Measurements from ENCODE around the gene SOHLH1.

The SOHLH1 gene

GRCh38 chr9:135694414-135694813, 4.9 kb downstream of the SOHLH1 start:
- Histone ChIP-seq H3K27me3 (ENCODE audit: low read depth, low read length) (no peaks in the 10 kb centered on the region), H3K27ac (ENCODE audit: low read length) (no peak overlapping the region), H3K9me3 (ENCODE audit: insufficient read depth, low read length) (no peaks in the 10 kb centered on the region), H3K4me3 (ENCODE audit: low read length) (no peak overlapping the region), H2AFZ (ENCODE audit: low read depth, low read length) (no peak overlapping the region), H3K9ac (ENCODE audit: low read length) (no peak overlapping the region), H3K4me2 (ENCODE audit: low read length) (no peak overlapping the region), H4K20me1 (ENCODE audit: insufficient read depth, low read length) (no peaks in the 10 kb centered on the region), H3K36me3 (replicated peaks; ENCODE audit: low read depth, low read length) (no peaks in the 10 kb centered on the region), H3K4me1 (ENCODE audit: low read length) (no peaks in the 10 kb centered on the region), H3K79me2 (ENCODE audit: low read length) (no peaks in the 10 kb centered on the region)
- no peak for TF ChIP-seq CTCF (IDR thresholded peaks at IDR 0.05; ENCODE audit: low read depth, low read length)
- TF ChIP-seq EZH2phosphoT487 (IDR thresholded peaks at IDR 0.05; ENCODE audit: low read depth): no peak

GRCh38 chr9:135693771-135694170, 5.5 kb downstream of the SOHLH1 start:
- Histone ChIP-seq H3K36me3 (replicated peaks; ENCODE audit: low read depth, low read length) (no peaks in the 10 kb centered on the region), H2AFZ (ENCODE audit: low read depth, low read length) (no peak overlapping the region), H3K79me2 (ENCODE audit: low read length) (no peaks in the 10 kb centered on the region), H3K9me3 (ENCODE audit: insufficient read depth, low read length) (no peaks in the 10 kb centered on the region), H3K27ac (ENCODE audit: low read length) (no peak overlapping the region), H3K4me3 (ENCODE audit: low read length) (no peak overlapping the region), H3K27me3 (ENCODE audit: low read depth, low read length) (no peaks in the 10 kb centered on the region), H3K4me1 (ENCODE audit: low read length) (no peaks in the 10 kb centered on the region), H3K4me2 (ENCODE audit: low read length) (no peak overlapping the region), H4K20me1 (ENCODE audit: insufficient read depth, low read length) (no peaks in the 10 kb centered on the region), H3K9ac (ENCODE audit: low read length) (no peak overlapping the region)
- TF ChIP-seq EZH2phosphoT487 (IDR thresholded peaks at IDR 0.05; ENCODE audit: low read depth) (no peak), CTCF (IDR thresholded peaks at IDR 0.05; ENCODE audit: low read depth, low read length) (no peak)

- H3K9ac ChIP-seq (ENCODE audit: low read length): no peak overlapping the region
- TF ChIP-seq CTCF (IDR thresholded peaks at IDR 0.05; ENCODE audit: low read depth, low read length) (no peak), EZH2phosphoT487 (IDR thresholded peaks at IDR 0.05; ENCODE audit: low read depth) (no peak)
- H3K4me3 ChIP-seq (ENCODE audit: low read length): no peak overlapping the region
- no peak overlapping the region for H3K27ac ChIP-seq (ENCODE audit: low read length)
- H3K27me3 ChIP-seq (ENCODE audit: low read depth, low read length): no peaks in the 10 kb centered on the region
- no peaks in the 10 kb centered on the region for H3K9me3 ChIP-seq (ENCODE audit: insufficient read depth, low read length)
- no peaks in the 10 kb centered on the region for H3K4me1 ChIP-seq (ENCODE audit: low read length)
- H3K79me2 ChIP-seq (ENCODE audit: low read length): no peaks in the 10 kb centered on the region
- no peaks in the 10 kb centered on the region for H4K20me1 ChIP-seq (ENCODE audit: insufficient read depth, low read length)
- H3K36me3 ChIP-seq (replicated peaks; ENCODE audit: low read depth, low read length): no peaks in the 10 kb centered on the region
- H3K4me2 ChIP-seq (ENCODE audit: low read length): no peak overlapping the region
- no peak overlapping the region for H2AFZ ChIP-seq (ENCODE audit: low read depth, low read length)
Measured at GRCh38 chr9:135693265-135693664, 6.0 kb downstream of the SOHLH1 start.

GRCh38 chr9:135692410-135692809, 6.9 kb downstream of the SOHLH1 start:
- H3K9me3 ChIP-seq (ENCODE audit: insufficient read depth, low read length): no peaks in the 10 kb centered on the region
- H2AFZ ChIP-seq (ENCODE audit: low read depth, low read length): no peak overlapping the region
- no peak overlapping the region for H3K4me2 ChIP-seq (ENCODE audit: low read length)
- no peak overlapping the region for H3K4me3 ChIP-seq (ENCODE audit: low read length)
- no peaks in the 10 kb centered on the region for H4K20me1 ChIP-seq (ENCODE audit: insufficient read depth, low read length)
- no peaks in the 10 kb centered on the region for H3K79me2 ChIP-seq (ENCODE audit: low read length)
- H3K9ac ChIP-seq (ENCODE audit: low read length): no peak overlapping the region
- H3K27me3 ChIP-seq (ENCODE audit: low read depth, low read length): no peaks in the 10 kb centered on the region
- H3K27ac ChIP-seq (ENCODE audit: low read length): no peak overlapping the region
- H3K36me3 ChIP-seq (replicated peaks; ENCODE audit: low read depth, low read length): no peaks in the 10 kb centered on the region
- TF ChIP-seq EZH2phosphoT487 (IDR thresholded peaks at IDR 0.05; ENCODE audit: low read depth): no peak
- TF ChIP-seq CTCF (IDR thresholded peaks at IDR 0.05; ENCODE audit: low read depth, low read length): no peak
- H3K4me1 ChIP-seq (ENCODE audit: low read length): no peaks in the 10 kb centered on the region
